NCI-H2029 (cell line): ENCODE measurements around the gene EIF3B.
A peak's percentile ranks its signal among the peaks of the same experiment; 100 is the strongest.
"Not testable (repeated sequence)": the region's sequence is repeated elsewhere in the genome, so short reads cannot be mapped to it uniquely, and the experiment has no call there.

Source experiments
- DNase-seq: peaks from one replicate; lab custom pipeline; 2025; lab: John Stamatoyannopoulos, UW

The EIF3B gene

GRCh38 chr7:2354186-2354938 is at the start of gene EIF3B:
TSS of gene EIF3B (plus strand) at chr7:2354827. CDS start at chr7:2354922, 95 bp downstream.
- DNase-seq, result peak; percentile 88

GRCh38 chr7:2305258-2305657 is 49.4 kb upstream of the EIF3B start:
- DNase-seq, result not testable (repeated sequence)

- DNase-seq, result no peak
These were observed 47.9 kb upstream of the EIF3B start for GRCh38 chr7:2306688-2307087.

- DNase-seq, result no peak
These were observed 46.9 kb upstream of the EIF3B start for GRCh38 chr7:2307690-2308107.

- no peak for DNase-seq
These were observed 44.7 kb upstream of the EIF3B start for GRCh38 chr7:2309889-2310331.

DNA sequence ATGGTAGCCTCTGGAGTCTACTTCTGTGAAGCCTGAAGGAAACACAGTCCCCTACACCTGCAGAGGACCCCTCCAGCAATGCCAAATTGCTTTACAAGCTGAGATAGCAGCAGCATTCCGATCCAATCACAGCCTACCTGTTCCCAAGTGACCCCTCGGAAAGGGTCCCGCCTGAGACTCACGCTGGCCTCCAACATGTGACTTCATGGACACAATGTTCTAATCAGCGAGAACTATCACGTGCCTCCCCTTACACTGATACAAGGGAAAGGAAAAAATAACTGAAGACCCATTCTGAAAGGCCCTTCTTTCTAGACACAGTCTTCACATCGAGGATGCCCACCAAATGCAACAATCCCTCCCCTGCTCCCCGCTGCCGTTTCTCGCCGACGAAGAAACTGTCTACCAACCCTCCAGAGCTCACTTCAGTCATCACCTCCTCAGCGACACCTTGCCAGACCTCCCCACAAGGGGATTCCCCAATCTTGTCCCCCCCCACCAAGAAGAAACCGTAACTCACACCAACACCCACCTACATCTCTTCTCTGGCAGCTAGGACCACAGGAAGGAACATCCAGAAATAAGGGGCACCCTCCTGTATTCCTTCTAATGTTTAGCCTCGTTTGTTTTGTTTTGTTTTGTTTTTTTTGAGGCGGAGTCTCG is 42.2 kb upstream of the EIF3B start:
- DNase-seq, result no peak

DNA sequence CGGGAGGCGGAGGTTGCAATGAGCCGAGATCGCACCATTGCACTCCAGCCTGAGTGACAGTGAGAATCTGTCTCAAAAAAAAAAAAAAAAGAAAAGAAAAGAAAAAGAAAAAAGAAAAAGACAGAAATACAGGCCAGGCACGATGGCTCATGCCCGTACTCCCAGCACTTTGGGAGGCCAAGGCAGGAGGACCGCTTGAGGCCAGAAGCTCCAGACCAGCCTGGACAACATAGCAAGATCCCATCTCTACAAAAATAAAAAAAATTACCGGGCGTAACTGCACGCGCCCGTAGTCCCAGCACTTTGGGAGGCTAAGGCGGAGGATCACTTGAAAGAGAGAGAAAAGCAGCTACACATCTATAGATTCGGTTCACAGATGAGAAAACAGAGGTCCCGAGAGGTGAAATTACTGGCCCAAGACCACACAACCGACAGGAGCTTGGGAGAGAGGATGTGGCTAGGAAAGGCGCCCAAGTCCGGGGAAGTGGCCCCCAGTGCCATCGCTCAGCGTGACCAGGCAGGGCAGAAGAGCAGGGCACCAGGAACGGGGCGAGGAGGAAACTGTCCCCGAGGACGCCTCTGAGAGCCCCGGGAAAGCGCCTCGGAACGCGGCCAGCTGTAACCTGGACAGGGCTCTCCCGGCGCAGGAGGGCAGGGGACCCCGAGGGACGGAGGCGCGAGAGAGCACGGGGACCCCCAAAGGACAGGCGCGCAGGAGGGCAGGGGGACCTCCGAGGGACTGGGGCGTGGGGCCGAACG is 41.0 kb upstream of the EIF3B start:
- no peak for DNase-seq

- peak; percentile 92 for DNase-seq
These were observed 40.2 kb upstream of the EIF3B start, which contains the start of gene SNX8 for GRCh38 chr7:2314209-2314955. TSS of gene SNX8 (minus strand) at chr7:2314441. CDS start at chr7:2314421, 20 bp downstream.

GRCh38 chr7:2314956-2315530 is 39.6 kb upstream of the EIF3B start:
- DNase-seq, result not testable (repeated sequence)

DNA sequence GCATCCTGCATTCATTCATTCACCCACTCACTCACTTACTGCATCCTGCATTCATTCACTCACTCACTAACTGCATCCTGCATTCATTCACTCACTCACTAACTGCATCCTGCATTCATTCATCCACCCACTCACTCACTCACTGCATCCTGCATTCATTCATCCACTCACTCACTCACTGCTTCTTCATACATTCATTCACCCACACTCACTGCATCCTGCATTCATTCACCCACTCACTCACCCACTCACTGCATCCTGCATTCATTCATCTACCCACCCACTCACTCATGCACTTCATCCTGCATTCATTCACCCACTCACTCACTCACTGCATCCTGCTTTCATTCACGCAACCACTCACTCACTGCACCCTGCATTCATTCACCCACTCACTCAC is 38.8 kb upstream of the EIF3B start:
- no peak for DNase-seq

DNA sequence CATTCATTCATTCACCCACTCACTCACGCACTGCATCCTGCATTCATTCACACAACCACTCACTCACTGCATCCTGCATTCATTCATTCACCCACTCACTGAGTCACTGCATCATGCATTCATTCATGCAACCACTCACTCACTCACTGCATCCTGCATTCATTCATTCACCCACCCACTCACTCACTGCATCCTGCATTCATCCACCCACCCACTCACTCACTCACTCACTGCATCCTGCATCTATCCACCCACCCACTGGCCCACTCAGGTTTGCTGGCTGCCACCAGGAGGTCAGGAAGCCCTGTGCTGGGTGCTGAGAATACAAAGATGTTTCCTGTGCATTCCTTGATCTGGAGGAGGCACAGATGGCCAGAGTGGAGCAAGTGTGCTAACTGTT is 38.0 kb upstream of the EIF3B start:
- DNase-seq, result no peak

DNA sequence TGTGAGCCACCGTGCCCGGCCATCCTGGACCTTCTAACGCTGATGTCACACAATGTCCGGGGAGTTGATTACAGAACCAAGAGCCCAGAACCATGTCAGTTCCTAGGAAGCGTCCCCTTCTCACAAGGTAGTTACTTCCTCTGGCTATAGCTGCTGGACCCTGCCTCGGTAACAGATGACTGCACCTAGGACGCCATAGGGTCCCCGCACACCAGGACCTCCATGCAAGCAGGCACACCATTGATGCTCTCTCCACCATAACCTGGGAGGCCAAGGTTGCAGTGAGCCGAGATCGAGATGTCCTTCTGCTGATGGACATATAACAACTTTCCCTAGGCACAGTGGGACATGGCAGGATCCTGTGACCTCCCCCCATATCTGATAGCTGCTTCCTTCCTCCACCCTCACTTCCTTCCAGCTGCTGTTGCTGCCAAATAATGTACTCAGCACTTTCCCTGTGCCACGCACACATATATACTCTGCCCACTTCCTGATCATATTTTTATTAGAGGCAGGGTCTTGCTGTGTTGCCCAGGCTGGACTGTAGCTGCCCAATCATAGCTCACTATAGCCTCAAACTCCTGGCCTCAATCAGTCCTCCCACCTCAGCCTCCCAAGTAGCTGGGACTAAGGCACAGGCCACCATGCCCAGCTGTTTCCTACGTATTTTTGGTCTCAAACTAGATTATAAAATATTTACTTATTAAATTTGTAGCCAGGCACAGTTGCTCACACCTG is 36.9 kb upstream of the EIF3B start:
- DNase-seq, result no peak

DNA sequence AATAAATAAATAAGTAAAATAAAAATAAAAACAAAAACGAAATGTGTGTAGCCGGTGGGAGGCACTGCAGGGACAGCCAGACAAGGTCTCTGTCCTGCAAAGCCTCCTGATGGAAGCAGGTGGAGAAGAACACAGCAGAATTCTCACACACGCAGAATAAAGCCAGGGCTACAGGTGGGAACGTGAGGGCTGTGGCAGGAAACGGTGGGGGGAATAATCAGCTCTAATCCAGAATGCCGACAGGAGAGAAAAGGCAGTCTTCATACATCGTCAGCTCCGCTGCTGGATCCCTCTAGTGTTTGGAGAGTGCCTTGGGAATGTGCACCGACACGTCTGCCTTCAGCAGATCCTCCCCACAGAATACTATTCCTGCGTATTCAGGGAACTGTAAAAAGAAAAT is 33.6 kb upstream of the EIF3B start:
- DNase-seq, result no peak

DNA sequence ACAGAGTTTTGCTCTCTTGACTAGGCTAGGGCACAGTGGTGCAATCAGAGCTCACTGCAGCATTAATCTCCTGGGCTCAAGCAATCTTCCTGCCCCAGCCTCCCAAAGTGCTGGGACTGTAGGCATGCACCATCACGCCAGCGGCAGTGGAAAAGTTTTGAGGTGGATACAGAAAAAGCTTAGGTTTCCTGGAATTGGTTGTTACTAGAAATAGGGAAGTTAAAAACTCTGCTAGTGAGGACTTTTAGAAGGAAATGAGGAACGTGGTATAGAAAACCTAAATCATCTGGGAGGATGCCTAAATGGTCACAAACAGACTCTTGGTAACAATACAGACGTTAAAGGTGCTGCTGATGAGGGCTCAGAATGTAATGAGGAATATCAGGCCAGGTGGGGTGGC is 29.5 kb upstream of the EIF3B start:
- no peak for DNase-seq

DNA sequence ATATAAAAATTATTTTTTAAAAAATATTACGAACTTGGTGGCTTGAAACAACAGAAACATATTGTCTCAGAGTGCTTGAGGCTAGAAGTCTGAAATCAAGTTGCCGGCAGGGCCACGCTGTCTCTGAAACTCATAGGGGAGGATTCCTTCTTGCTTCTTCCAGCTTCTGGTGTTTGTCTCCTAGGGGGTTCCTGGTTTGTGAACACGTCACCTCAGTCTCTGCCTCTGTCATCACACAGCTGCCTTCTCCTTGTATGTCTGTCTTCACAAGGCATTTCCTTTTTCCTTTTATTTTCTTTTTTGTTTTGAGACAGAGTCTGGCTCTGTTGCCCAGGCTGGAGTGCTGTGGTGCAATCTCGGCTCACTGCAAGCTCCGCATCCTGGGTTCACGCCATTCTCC is 27.7 kb upstream of the EIF3B start:
- no peak for DNase-seq

GRCh38 chr7:2330493-2330892 is 24.1 kb upstream of the EIF3B start:
- DNase-seq, result no peak

DNA sequence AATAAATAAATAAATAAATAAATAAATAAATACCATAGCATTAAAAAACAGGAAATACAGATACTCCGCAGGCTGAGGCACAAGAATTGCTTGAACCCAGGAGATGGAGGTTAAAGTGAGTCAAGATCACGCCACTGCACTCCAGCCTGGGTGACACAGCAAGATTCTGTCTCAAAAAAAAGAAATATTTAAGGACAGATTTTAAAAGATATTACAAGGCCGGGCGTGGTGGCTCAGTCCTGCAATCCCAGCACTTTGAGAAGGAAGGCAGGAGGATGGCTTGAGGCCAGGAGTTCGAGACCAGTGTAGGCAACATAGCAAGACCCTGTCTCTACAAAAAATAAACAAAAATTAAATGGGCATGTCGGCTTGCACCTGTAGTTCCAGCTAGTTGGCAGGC is 22.9 kb upstream of the EIF3B start:
- no peak for DNase-seq

GRCh38 chr7:2332606-2333231 is 21.9 kb upstream of the EIF3B start:
- DNase-seq, result not testable (repeated sequence)

DNA sequence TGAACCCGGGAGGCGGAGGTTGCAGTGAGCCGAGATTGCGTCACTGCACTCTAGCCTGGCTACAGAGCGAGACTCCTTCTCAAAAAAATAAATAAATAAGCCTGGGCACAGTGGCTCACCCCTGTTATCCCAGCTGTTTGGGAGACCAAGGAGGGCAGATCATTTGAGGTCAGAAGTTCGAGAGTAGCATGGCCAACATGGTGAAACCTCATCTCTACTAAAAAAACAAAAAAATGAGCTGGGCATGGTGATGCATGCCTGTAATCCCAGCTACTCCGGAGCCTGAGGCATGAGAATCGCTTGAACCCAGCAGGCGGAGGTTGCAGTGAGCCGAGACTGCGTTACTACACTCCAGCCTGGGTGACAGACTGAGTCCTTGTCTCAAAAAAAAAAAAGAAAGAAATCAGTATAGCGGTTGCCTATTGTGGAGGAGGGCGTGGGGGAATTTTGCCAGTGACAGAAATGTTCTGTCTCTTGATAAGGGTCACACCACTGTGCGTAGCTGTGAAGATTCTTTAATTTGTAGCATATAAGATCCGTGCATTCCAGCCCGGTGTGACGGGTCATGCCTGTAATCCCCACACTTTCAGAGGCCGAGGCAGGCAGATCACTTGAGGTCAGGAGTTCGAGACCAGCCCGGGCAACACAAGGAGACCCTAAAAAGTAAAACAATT is 17.9 kb upstream of the EIF3B start:
- no peak for DNase-seq
